ENCODE measurements around the gene HAGH.
A peak's percentile ranks its signal among the peaks of the same experiment; 100 is the strongest.

HAGH gene

DNA sequence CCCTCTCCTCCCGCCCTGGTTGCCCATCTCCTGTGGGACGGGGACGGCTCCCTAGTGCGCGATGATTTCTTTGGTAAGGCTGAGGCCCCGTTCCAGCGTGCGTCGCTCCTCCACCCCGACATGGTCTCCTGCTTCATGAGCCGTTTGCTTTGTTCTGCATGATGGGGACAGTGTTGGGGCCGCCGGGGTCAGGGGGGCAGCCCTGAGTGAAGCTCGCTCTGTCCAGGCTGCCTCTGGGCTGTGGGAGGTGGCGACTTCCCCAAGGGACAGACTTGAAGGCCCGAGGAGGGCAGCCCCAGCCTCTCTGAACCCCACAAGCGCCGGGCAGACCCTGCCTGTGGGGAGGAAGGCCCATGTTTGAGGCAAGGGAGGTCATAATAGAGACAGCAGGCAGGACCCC is 67.7 kb downstream of the HAGH start:
- Mint-ChIP-seq H3K27me3 (no peaks in the 10 kb centered on the region), H3K36me3 (ENCODE audit: insufficient read depth) (peaks cover 40% of the 10 kb centered on the region), H3K4me1 (ENCODE audit: low read depth in 2 of 2) (peaks cover 10 to 13% of the 10 kb centered on the region in 2 donors), H3K4me3 (no peak overlapping the region), H3K9me3 (no peaks in the 10 kb centered on the region), H3K27ac (peak overlapping the region in 1 of 2 donors; percentile 67)
- ATAC-seq (replicated peaks) (no peak), DNase-seq (no peak)

DNA sequence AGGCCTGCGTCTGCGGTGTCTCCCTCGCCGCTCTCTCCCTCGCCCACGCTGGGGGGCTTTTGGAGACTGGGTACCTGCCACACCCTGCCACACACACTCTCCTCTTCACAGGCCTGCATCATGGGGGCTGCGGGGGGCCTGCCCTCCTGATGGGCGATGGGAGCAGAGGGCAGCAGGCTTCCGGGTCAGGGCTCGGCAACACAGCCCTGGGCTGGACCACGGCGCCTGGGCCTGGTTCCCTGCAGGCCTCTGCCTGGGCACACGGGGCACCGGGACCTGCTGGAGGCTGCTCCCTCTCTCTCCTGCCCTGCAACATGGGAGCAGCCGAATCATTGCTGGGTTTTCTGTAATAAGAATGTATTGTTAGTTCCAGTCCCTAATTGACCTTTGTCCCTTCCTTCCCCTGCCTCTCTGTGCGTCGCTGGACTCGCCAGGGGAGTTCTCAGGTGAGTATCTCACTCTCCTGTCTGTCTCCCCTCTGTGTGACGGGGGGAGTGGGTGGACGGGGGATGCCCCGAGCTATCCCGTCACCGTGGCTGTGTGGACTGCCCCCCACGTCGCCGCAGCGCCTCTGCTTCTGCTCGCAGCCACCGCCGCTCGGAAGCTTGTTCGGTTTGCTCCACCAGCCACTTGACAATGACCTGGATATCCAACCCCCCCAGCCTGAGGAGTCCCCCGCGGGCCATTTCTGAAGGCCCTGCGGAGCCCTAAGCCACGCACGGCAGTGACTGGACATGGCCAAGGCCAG is 68.7 kb downstream of the HAGH start:
- Mint-ChIP-seq H3K27me3 (no peaks in the 10 kb centered on the region), H3K9me3 (no peaks in the 10 kb centered on the region), H3K36me3 (ENCODE audit: insufficient read depth) (peaks cover 47% of the 10 kb centered on the region), H3K27ac (peak overlapping the region; percentile 49 to 78), H3K4me3 (peak overlapping the region in 1 of 2 donors; percentile 27), H3K4me1 (ENCODE audit: low read depth in 2 of 2) (peaks cover 10 to 13% of the 10 kb centered on the region in 2 donors)
- no peak for DNase-seq
- no peak for ATAC-seq (replicated peaks)

Data from effector memory CD8-positive, alpha-beta T cell (primary cell).